K562 (cell line): ENCODE data around the gene MBOAT2. TPM values are rescaled to one million over a fixed set of nuclear protein-coding genes. Genes with fewer than 3 reads are reported as not detected.

Source experiments
- ETV1 ChIP-seq: fragments of 450-650 bp; conservative IDR thresholded peaks from 2 replicates; pipeline ENCODE4 v1.6.1; 2016; ENCODE audit warnings: missing genetic modification characterization, control low read depth, low read depth, missing compliant biosample characterization
- ILK ChIP-seq: fragments of 450-650 bp; IDR thresholded peaks from 2 replicates; pipeline ENCODE4 v1.6.1; 2016; ENCODE audit warnings: missing genetic modification characterization, low read depth, mild to moderate bottlenecking, missing compliant biosample characterization, moderate library complexity, borderline replicate concordance
- IRF2 ChIP-seq: sonication (generic); formaldehyde crosslinking; IDR thresholded peaks from 2 replicates; pipeline ENCODE4 v1.8.1; 2022; ENCODE audit warnings: mild to moderate bottlenecking, missing genetic modification reagents
- KDM4B ChIP-seq, 2 experiments: fragments of 450-650 bp in 1 of 2; sonication (generic) in 1 of 2; IDR thresholded peaks; 2 replicates each; pipeline ENCODE4 v1.6.1; 2016 to 2017; ENCODE audit warnings: borderline replicate concordance in 2 of 2, antibody characterized with exemption in 1 of 2, low read depth in 1 of 2, mild to moderate bottlenecking in 1 of 2
- RBM15 ChIP-seq: fragments of 200-400 bp; formaldehyde crosslinking; IDR thresholded peaks from 2 replicates; pipeline ENCODE4 v1.6.1; 2018; ENCODE audit warnings: mild to moderate bottlenecking, low read length, moderate library complexity; ENCODE audit not compliant: insufficient read depth
- RFX7 ChIP-seq: fragments of 250-450 bp; sonication (Bioruptor Pico); IDR thresholded peaks from 2 replicates; pipeline ENCODE4 v1.5.1; 2021; ENCODE audit warnings: mild to moderate bottlenecking
- ZBTB1 ChIP-seq: sonication (generic); formaldehyde crosslinking; IDR thresholded peaks from 2 replicates; pipeline ENCODE4 v1.8.1; 2023; ENCODE audit warnings: missing genetic modification reagents, low read depth, mild to moderate bottlenecking, borderline replicate concordance
- ZC3H8 ChIP-seq: fragments of 450-650 bp; IDR thresholded peaks from 2 replicates; pipeline ENCODE4 v1.6.1; 2017
- ZNF140 ChIP-seq: fragments of 250-450 bp; sonication (Bioruptor Pico); IDR thresholded peaks from 2 replicates; pipeline ENCODE4 v1.8.0; 2021; ENCODE audit warnings: moderate library complexity, mild to moderate bottlenecking, inconsistent platforms
- ZNF175 ChIP-seq: fragments of 200-800 bp; sonication (Bioruptor generic); IDR thresholded peaks from 2 replicates; pipeline ENCODE4 v1.6.1; 2016; ENCODE audit warnings: low read depth, mild to moderate bottlenecking, missing genetic modification characterization, missing compliant biosample characterization
- ZNF212 ChIP-seq: fragments of 450-650 bp; formaldehyde crosslinking; IDR thresholded peaks from 2 replicates; pipeline ENCODE4 v1.4.0; 2020; ENCODE audit warnings: mild to moderate bottlenecking
- ZNF584 ChIP-seq: fragments of 200-800 bp; sonication (Bioruptor generic); IDR thresholded peaks from 2 replicates; pipeline ENCODE4 v1.6.1; 2016; ENCODE audit warnings: low read depth, mild to moderate bottlenecking, missing genetic modification characterization, missing compliant biosample characterization
- ZNF77 ChIP-seq: fragments of 250-450 bp; sonication (Bioruptor Pico); IDR thresholded peaks from 2 replicates; pipeline ENCODE4 v1.5.0; 2020
- ZNF785 ChIP-seq: fragments of 250-450 bp; sonication (Bioruptor Pico); IDR thresholded peaks from 2 replicates; pipeline ENCODE4 v1.4.0; 2020; ENCODE audit warnings: mild to moderate bottlenecking
- ZSCAN32 ChIP-seq: fragments of 450-650 bp; formaldehyde crosslinking; IDR thresholded peaks from 2 replicates; pipeline ENCODE4 v1.4.0; 2020; ENCODE audit warnings: mild to moderate bottlenecking, moderate library complexity
- ZZZ3 ChIP-seq: fragments of 450-650 bp; IDR thresholded peaks from 2 replicates; pipeline ENCODE4 v1.6.1; 2016; ENCODE audit warnings: antibody characterized with exemption, mild to moderate bottlenecking, moderate library complexity
- polyA plus RNA-seq, 8 experiments: library from polyadenylated mRNA; depleted of rRNA in 4 of 8; stranded (reverse) in 5 of 8; unstranded in 3 of 8; fragments of >200 nt; fragmentation: Nextera tagmentation in 2 of 8; fragmentation: Illumina TruSeq in 1 of 8; extraction: Ambion mirVana in 2 of 8; extraction: Trizol in 1 of 8; gene quantifications; 2 replicates each; pipeline versions ENCODE4 v1.2.1 to v1.2.3, GENCODE V29; 2011 to 2014; ENCODE audit warnings: inconsistent platforms in 1 of 8, missing spikeins in 1 of 8
- total RNA-seq, 7 experiments: library from RNA; depleted of rRNA in 6 of 7; stranded (reverse); fragments of >200 nt in 6 of 7; fragmentation: Illumina TruSeq in 2 of 7; extraction: Trizol in 2 of 7; gene quantifications; 2 replicates each; pipeline versions ENCODE4 v1.2.1 to v1.2.3, GENCODE V29; 2011 to 2021; ENCODE audit warnings: low replicate concordance in 1 of 7
- TF ChIP-seq, protein P1 (sequence below), 2 experiments: fragments of 450-650 bp; IDR thresholded peaks; 2 replicates each; pipeline ENCODE4 v1.6.1; 2018; ENCODE audit warnings: mild to moderate bottlenecking in 2 of 2, low read depth in 1 of 2; ENCODE audit not compliant: partially characterized antibody in 2 of 2
- TF ChIP-seq, protein P2 (sequence below), 3 experiments: fragments of 200-800 bp in 1 of 3; sonication (Bioruptor generic) in 1 of 3; sonication (generic) in 1 of 3; formaldehyde crosslinking in 1 of 3; IDR thresholded peaks; 2 replicates each; pipeline versions ENCODE4 v1.6.1 to v1.8.0; 2016 to 2022; ENCODE audit warnings: mild to moderate bottlenecking in 2 of 3, missing compliant biosample characterization in 2 of 3, missing genetic modification characterization in 2 of 3, missing genetic modification reagents in 1 of 3
- TF ChIP-seq, protein P3 (sequence below): sonication (generic); formaldehyde crosslinking; IDR thresholded peaks from 2 replicates; pipeline ENCODE4 v1.8.0; 2022; ENCODE audit warnings: mild to moderate bottlenecking, missing genetic modification reagents
- TF ChIP-seq, protein P4 (sequence below): fragments of 450-650 bp; IDR thresholded peaks from 2 replicates; pipeline ENCODE4 v1.6.1; 2017; ENCODE audit warnings: mild to moderate bottlenecking, moderate library complexity

MBOAT2 gene
- total and polyA plus RNA-seq, 9 of the 15 experiments (the other 6 are each of a cell fraction or from before 2014, with no cell fraction given), result 8.4 to 122 (median 27.6) TPM

DNA sequence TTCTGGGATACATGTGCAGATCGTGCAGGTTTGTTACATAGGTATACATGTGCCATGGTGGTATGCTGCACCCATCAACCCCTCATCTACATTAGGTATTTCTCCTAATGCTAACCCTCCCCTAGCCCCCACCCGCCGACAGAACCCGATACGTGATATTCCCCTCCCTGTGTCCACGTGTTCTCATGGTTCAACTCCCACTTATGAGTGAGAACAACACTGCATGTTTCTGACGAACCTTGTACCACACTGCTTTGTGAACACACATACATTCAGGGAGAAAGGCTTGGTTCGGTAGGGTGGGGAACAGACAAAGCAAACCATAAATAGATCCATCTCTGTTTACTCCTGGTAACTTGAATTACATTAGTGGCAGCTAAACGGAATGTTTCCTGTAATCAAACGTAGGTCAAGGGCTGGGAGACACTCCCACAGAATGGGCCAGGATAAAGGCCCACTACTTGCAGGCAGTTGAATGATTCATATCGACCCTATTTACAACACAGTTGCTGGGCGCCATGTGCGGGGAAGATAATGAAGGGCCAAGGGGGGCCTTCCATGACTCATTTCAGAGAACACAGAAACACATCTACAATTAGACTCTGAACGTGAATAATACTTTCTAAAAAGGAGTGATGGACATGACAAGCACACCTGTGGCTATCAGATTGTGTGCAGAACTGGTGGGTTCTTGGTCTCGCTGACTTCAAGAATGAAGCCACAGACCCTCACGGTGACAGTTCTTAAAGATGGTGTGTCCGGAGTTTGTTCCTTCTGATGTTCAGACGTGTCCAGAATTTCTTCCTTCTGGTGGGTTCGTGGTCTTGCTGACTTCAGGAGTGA, 109.3 kb downstream of the MBOAT2 start (continued):
- TF ChIP-seq, protein P1, sequence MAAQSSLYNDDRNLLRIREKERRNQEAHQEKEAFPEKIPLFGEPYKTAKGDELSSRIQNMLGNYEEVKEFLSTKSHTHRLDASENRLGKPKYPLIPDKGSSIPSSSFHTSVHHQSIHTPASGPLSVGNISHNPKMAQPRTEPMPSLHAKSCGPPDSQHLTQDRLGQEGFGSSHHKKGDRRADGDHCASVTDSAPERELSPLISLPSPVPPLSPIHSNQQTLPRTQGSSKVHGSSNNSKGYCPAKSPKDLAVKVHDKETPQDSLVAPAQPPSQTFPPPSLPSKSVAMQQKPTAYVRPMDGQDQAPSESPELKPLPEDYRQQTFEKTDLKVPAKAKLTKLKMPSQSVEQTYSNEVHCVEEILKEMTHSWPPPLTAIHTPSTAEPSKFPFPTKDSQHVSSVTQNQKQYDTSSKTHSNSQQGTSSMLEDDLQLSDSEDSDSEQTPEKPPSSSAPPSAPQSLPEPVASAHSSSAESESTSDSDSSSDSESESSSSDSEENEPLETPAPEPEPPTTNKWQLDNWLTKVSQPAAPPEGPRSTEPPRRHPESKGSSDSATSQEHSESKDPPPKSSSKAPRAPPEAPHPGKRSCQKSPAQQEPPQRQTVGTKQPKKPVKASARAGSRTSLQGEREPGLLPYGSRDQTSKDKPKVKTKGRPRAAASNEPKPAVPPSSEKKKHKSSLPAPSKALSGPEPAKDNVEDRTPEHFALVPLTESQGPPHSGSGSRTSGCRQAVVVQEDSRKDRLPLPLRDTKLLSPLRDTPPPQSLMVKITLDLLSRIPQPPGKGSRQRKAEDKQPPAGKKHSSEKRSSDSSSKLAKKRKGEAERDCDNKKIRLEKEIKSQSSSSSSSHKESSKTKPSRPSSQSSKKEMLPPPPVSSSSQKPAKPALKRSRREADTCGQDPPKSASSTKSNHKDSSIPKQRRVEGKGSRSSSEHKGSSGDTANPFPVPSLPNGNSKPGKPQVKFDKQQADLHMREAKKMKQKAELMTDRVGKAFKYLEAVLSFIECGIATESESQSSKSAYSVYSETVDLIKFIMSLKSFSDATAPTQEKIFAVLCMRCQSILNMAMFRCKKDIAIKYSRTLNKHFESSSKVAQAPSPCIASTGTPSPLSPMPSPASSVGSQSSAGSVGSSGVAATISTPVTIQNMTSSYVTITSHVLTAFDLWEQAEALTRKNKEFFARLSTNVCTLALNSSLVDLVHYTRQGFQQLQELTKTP (IDR thresholded peaks at IDR 0.05; ENCODE audit: low read depth in 1 of 2, partially characterized antibody in 2 of 2), result peak in 1 of 2 experiments; percentile 17
- TF ChIP-seq ZNF77 (CRISPR knock-in tag) (no peak), ZNF175 (no peak), IRF2 (CRISPR knock-in tag) (no peak), ZNF212 (CRISPR knock-in tag) (0 out of 2 replicates have a peak, but pooled peaks have one; percentile 24), ZSCAN32 (CRISPR knock-in tag) (no peak), RBM15 (no peak), ZZZ3 (no peak), ZBTB1 (CRISPR knock-in tag) (no peak), ZNF785 (CRISPR knock-in tag) (no peak), ZNF140 (CRISPR knock-in tag) (no peak), RFX7 (no peak), ZNF584 (CRISPR knock-in tag) (no peak), ETV1 (tag) (no peak), KDM4B (IDR thresholded peaks at IDR 0.05; ENCODE audit: borderline replicate concordance in 2 of 2, low read depth in 1 of 2) (no peak), ILK (tag) (no peak), ZC3H8 (no peak)
- TF ChIP-seq, protein P2, sequence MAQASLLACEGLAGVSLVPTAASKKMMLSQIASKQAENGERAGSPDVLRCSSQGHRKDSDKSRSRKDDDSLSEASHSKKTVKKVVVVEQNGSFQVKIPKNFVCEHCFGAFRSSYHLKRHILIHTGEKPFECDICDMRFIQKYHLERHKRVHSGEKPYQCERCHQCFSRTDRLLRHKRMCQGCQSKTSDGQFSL (CRISPR knock-in tag; IDR thresholded peaks at IDR 0.05), result no peak
- TF ChIP-seq, protein P2 (tag; IDR thresholded peaks at IDR 0.05), result no peak; a peak in 1 of 4 replicates
- TF ChIP-seq, protein P3, sequence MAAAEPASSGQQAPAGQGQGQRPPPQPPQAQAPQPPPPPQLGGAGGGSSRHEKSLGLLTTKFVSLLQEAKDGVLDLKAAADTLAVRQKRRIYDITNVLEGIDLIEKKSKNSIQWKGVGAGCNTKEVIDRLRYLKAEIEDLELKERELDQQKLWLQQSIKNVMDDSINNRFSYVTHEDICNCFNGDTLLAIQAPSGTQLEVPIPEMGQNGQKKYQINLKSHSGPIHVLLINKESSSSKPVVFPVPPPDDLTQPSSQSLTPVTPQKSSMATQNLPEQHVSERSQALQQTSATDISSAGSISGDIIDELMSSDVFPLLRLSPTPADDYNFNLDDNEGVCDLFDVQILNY (CRISPR knock-in tag), result no peak
- TF ChIP-seq, protein P4, sequence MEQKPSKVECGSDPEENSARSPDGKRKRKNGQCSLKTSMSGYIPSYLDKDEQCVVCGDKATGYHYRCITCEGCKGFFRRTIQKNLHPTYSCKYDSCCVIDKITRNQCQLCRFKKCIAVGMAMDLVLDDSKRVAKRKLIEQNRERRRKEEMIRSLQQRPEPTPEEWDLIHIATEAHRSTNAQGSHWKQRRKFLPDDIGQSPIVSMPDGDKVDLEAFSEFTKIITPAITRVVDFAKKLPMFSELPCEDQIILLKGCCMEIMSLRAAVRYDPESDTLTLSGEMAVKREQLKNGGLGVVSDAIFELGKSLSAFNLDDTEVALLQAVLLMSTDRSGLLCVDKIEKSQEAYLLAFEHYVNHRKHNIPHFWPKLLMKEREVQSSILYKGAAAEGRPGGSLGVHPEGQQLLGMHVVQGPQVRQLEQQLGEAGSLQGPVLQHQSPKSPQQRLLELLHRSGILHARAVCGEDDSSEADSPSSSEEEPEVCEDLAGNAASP, result no peak
